OCI-LY1 (cell line): ENCODE data around the gene SLITRK2.

Source experiments
- H2AFZ ChIP-seq: fragments of 200-600 bp; sonication (generic), shearing (Covaris generic); 2 replicates; pipeline ENCODE4 v1.6.0; 2014; ENCODE audit warnings: antibody characterized with exemption, mild to moderate bottlenecking, low read length
- H3F3A ChIP-seq: fragments of 200-600 bp; sonication (generic), shearing (Covaris generic); 2 replicates; pipeline ENCODE4 v1.6.0; 2014; ENCODE audit warnings: mild to moderate bottlenecking, antibody characterized with exemption, low read length, moderate library complexity; ENCODE audit not compliant: insufficient read depth
- H3K27ac ChIP-seq: fragments of 200-600 bp; sonication (generic); 2 replicates; pipeline ENCODE4 v1.5.1; 2014; ENCODE audit warnings: low read length, mixed run types, mild to moderate bottlenecking, low read depth; ENCODE audit not compliant: poor library complexity, severe bottlenecking
- H3K27me3 ChIP-seq: fragments of 200-600 bp; sonication (generic); 2 replicates; pipeline ENCODE4 v1.6.0; 2014; ENCODE audit warnings: antibody characterized with exemption, mild to moderate bottlenecking, low read length, moderate library complexity; ENCODE audit not compliant: insufficient read depth
- H3K36me3 ChIP-seq: fragments of 200-600 bp; sonication (generic); 2 replicates; pipeline ENCODE4 v1.6.1; 2014; ENCODE audit warnings: mild to moderate bottlenecking, antibody characterized with exemption, low read length, moderate library complexity, mixed read lengths; ENCODE audit not compliant: insufficient read depth
- H3K4me1 ChIP-seq: fragments of 200-600 bp; sonication (generic); 2 replicates; pipeline ENCODE4 v1.5.1; 2014; ENCODE audit warnings: mild to moderate bottlenecking, low read length, moderate library complexity; ENCODE audit not compliant: insufficient read depth, severe bottlenecking
- H3K4me2 ChIP-seq: fragments of 200-600 bp; sonication (generic), shearing (Covaris generic); 2 replicates; pipeline ENCODE4 v1.6.1; 2014; ENCODE audit warnings: low read length
- H3K4me3 ChIP-seq: fragments of 200-600 bp; sonication (generic); 2 replicates; pipeline ENCODE4 v1.5.1; 2014; ENCODE audit warnings: low read length, low read depth, mild to moderate bottlenecking, mixed read lengths; ENCODE audit not compliant: poor library complexity, severe bottlenecking
- H3K79me2 ChIP-seq: fragments of 200-600 bp; shearing (Covaris generic); 2 replicates; pipeline ENCODE4 v1.6.1; 2016; ENCODE audit warnings: mixed run types, low read length, mixed read lengths; ENCODE audit not compliant: insufficient read depth
- H3K9ac ChIP-seq: fragments of 200-600 bp; sonication (generic), shearing (Covaris generic); 2 replicates; pipeline ENCODE4 v1.6.1; 2014; ENCODE audit warnings: mild to moderate bottlenecking, low read length, mixed read lengths
- H3K9me2 ChIP-seq: fragments of 200-600 bp; sonication (generic), shearing (Covaris generic); 2 replicates; pipeline ENCODE4 v1.6.1; 2014; ENCODE audit warnings: low read depth, mild to moderate bottlenecking, low read length, mixed read lengths
- H3K9me3 ChIP-seq: fragments of 200-600 bp; shearing (Covaris generic); 2 replicates; pipeline ENCODE4 v1.6.1; 2014; ENCODE audit warnings: low read length, mixed read lengths
- H4K20me1 ChIP-seq: fragments of 200-600 bp; sonication (generic), shearing (Covaris generic); 2 replicates; pipeline ENCODE4 v1.6.0; 2016; ENCODE audit warnings: mild to moderate bottlenecking, low read length; ENCODE audit not compliant: insufficient read depth
- EZH2 ChIP-seq: fragments of 200-600 bp; sonication (generic), shearing (Covaris generic); IDR thresholded peaks from 2 replicates; pipeline ENCODE4 v1.8.0; 2017; ENCODE audit warnings: borderline replicate concordance, mixed run types, mild to moderate bottlenecking, antibody characterized with exemption, low read length, moderate library complexity, mixed read lengths
- TF ChIP-seq, protein P1 (sequence below): fragments of 200-600 bp; sonication (generic), shearing (Covaris generic); IDR thresholded peaks from 2 replicates; pipeline ENCODE4 v1.5.1; 2017; ENCODE audit warnings: mild to moderate bottlenecking, antibody characterized with exemption, low read length, moderate library complexity, mixed read lengths

The SLITRK2 gene

DNA sequence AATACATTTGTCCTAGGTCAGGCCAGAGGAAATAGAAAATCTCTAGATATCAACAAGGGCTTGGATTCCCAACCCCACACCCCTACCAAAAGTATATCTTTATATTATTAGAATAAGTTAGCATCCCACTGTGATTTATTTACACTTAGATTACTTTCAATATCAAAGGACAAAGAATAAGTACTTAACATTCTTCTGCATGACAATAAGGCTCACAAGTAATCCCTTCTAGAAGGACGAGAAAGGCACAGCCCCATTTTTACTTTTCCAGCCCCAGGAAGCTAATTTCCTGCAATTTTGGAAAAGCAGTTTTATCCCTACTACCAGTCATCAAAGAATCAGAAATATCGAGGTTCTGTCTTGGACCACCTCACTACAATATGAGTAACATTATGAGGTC lies 14.1 kb upstream of the SLITRK2 start:
- no peak overlapping the region for H2AFZ ChIP-seq
- no peaks in the 10 kb centered on the region for H3K9me3 ChIP-seq
- H3F3A ChIP-seq, result no peaks in the 10 kb centered on the region
- H3K27ac ChIP-seq, result no peak overlapping the region
- no peak overlapping the region for H3K4me2 ChIP-seq
- no peaks in the 10 kb centered on the region for H3K4me1 ChIP-seq
- H3K4me3 ChIP-seq, result no peak overlapping the region
- TF ChIP-seq, protein P1, sequence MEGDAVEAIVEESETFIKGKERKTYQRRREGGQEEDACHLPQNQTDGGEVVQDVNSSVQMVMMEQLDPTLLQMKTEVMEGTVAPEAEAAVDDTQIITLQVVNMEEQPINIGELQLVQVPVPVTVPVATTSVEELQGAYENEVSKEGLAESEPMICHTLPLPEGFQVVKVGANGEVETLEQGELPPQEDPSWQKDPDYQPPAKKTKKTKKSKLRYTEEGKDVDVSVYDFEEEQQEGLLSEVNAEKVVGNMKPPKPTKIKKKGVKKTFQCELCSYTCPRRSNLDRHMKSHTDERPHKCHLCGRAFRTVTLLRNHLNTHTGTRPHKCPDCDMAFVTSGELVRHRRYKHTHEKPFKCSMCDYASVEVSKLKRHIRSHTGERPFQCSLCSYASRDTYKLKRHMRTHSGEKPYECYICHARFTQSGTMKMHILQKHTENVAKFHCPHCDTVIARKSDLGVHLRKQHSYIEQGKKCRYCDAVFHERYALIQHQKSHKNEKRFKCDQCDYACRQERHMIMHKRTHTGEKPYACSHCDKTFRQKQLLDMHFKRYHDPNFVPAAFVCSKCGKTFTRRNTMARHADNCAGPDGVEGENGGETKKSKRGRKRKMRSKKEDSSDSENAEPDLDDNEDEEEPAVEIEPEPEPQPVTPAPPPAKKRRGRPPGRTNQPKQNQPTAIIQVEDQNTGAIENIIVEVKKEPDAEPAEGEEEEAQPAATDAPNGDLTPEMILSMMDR, result no peak
- no peak for TF ChIP-seq EZH2
- no peak overlapping the region for H3K9ac ChIP-seq
- no peaks in the 10 kb centered on the region for H3K27me3 ChIP-seq
- no peaks in the 10 kb centered on the region for H4K20me1 ChIP-seq
- H3K36me3 ChIP-seq, result no peaks in the 10 kb centered on the region
- no peaks in the 10 kb centered on the region for H3K79me2 ChIP-seq
- H3K9me2 ChIP-seq, result no peaks in the 10 kb centered on the region

DNA sequence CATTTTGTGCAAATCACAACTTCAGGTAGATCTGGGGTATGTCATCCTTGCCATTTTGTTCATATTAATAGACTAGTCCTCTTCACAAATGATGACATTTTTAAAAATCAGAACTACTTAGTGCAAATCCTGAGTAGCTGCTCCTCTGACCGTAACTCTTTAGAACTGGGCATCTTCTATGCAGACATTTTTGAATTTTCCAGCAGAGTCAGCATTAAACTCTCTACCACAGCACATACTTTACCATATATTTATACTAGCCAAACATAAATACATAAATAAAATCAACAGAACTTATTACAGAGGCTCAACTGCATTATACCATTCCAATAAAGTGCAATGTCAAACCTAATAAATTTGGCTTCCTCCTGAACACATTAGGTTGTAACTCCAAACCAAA lies 4.5 kb upstream of the SLITRK2 start:
- TF ChIP-seq, protein P1, result no peak
- no peak for TF ChIP-seq EZH2
- H4K20me1 ChIP-seq, result no peaks in the 10 kb centered on the region
- no peaks in the 10 kb centered on the region for H3K27me3 ChIP-seq
- H3K79me2 ChIP-seq, result no peaks in the 10 kb centered on the region
- H3K9ac ChIP-seq, result no peak overlapping the region
- H3F3A ChIP-seq, result no peaks in the 10 kb centered on the region
- H2AFZ ChIP-seq, result no peak overlapping the region
- no peaks in the 10 kb centered on the region for H3K4me1 ChIP-seq
- no peak overlapping the region for H3K27ac ChIP-seq
- no peak overlapping the region for H3K4me2 ChIP-seq
- no peaks in the 10 kb centered on the region for H3K36me3 ChIP-seq
- H3K4me3 ChIP-seq, result no peak overlapping the region
- H3K9me2 ChIP-seq, result no peaks in the 10 kb centered on the region
- H3K9me3 ChIP-seq, result no peaks in the 10 kb centered on the region

- no peaks in the 10 kb centered on the region for H4K20me1 ChIP-seq
- H3K9me3 ChIP-seq, result no peaks in the 10 kb centered on the region
- H3F3A ChIP-seq, result no peaks in the 10 kb centered on the region
- no peaks in the 10 kb centered on the region for H3K9me2 ChIP-seq
- no peaks in the 10 kb centered on the region for H3K27me3 ChIP-seq
- H3K36me3 ChIP-seq, result no peaks in the 10 kb centered on the region
- H3K4me1 ChIP-seq, result no peaks in the 10 kb centered on the region
- no peak overlapping the region for H3K4me3 ChIP-seq
- H3K9ac ChIP-seq, result no peak overlapping the region
- H3K4me2 ChIP-seq, result no peak overlapping the region
- no peak for TF ChIP-seq EZH2
- TF ChIP-seq, protein P1, result no peak
- H3K79me2 ChIP-seq, result no peaks in the 10 kb centered on the region
- no peak overlapping the region for H2AFZ ChIP-seq
- no peak overlapping the region for H3K27ac ChIP-seq
These were observed 871 bp upstream of the SLITRK2 start for GRCh38 chrX:145816601-145817315.
